Spleen (tissue), 7 donors: ENCODE results near the gene HPSE.

Experiments used
- CTCF ChIP-seq, 11 experiments: fragments of 200-600 bp in 7 of 11; fragments of 450-650 bp in 4 of 11; sonication (generic) in 4 of 11; IDR thresholded peaks in 8 of 11; conservative IDR thresholded peaks in 3 of 11; 1 replicate in 7 of 11; 2 replicates in 4 of 11; pipeline versions ENCODE4 v1.4.0 to v1.8.0; 2016 to 2021; ENCODE audit warnings: antibody characterized with exemption in 11 of 11, inconsistent platforms in 4 of 11, mild to moderate bottlenecking in 1 of 11
- POLR2A ChIP-seq, 3 donors: fragments of 450-650 bp; IDR thresholded peaks; one replicate each; pipeline ENCODE4 v1.5.1; 2017; ENCODE audit warnings: antibody characterized with exemption in 3 of 3, mild to moderate bottlenecking in 1 of 3
- donor health status: DM: no; HTN: no; CAD: no; lungs with moderate emphysema.
- donor health status: DM: no; HTN: no; CAD: no.
- donor health status: DM: no; HTN: no; CAD: no.

GRCh38 chr4:83335701-83336100, 1.1 kb upstream of the HPSE start:
- TF ChIP-seq CTCF (IDR thresholded peaks at IDR 0.05 in 8 of 11, conservative IDR thresholded peaks at IDR 0.05 in 3 of 11): no peak
- no peak for TF ChIP-seq POLR2A (IDR thresholded peaks at IDR 0.05)
